IPS DF 19.7 (cell line): Measurements from ENCODE around the gene NDUFA6.
"Not testable (repeated sequence)": the region's sequence is repeated elsewhere in the genome, so short reads cannot be mapped to it uniquely, and the experiment has no call there.

Experiments
- DNase-seq: peaks from one replicate; pipeline ENCODE4 v3.0.0-alpha.2; 2013; ENCODE audit warnings: low read depth, low spot score

The NDUFA6 gene

DNA sequence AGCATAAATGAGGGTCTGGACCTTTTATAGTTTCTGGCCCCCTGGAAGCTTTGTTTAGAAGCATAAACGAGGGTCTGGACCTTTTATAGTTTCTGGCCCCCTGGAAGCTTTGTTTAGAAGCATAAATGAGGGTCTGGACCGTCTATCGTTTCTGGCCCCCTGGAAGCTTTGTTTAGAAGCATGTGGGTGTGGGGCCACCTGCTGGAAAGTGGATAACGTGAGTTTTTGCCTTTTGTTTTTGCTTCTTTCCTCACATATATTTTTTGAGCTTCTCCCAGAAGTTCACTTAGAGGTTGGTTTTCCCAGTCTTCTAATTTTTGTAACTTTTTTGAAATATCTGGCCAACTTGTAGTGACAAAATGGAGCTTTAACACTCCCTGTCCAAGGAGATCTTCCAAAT, 22.2 kb upstream of the NDUFA6 start:
- not testable (repeated sequence) for DNase-seq

DNA sequence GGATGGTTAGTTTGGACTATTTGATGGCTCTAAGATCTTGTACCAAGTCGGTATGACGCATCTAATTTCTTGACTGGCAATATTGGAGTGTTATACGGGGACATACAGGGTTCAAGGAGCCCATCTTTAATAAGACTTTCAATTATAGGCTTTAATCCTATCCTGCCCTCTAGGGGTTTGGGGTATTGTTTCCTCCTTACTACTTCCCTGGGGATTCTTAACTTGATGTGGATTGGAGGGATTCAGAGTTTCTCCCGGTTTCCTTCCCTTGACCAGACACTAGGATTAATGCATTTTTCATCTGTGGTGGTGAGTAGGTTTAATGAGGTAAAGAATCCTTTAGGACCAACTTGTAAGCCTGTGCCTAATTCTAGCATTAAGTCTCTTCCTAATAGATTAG, 21.2 kb upstream of the NDUFA6 start:
- no peak for DNase-seq

DNA sequence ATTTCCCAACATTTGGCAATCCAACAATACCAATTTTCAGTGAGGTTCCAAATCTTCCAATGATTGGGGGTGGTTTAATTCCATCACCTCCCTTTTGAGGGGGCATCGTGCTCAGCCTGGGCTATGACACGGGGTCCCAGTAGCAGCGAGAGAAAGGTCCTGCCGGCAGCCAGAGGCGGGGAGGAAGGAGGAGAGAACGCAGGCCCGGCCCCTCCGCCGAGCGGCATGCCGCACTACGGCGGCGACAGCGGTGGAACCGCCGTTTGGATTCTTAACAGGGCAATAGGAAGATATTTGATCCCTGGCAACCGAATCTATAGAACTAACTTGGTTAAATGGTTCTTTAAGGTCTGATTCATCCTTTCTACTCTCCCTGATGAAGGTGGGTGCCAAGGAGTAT, 18.3 kb upstream of the NDUFA6 start:
- DNase-seq = no peak

DNA sequence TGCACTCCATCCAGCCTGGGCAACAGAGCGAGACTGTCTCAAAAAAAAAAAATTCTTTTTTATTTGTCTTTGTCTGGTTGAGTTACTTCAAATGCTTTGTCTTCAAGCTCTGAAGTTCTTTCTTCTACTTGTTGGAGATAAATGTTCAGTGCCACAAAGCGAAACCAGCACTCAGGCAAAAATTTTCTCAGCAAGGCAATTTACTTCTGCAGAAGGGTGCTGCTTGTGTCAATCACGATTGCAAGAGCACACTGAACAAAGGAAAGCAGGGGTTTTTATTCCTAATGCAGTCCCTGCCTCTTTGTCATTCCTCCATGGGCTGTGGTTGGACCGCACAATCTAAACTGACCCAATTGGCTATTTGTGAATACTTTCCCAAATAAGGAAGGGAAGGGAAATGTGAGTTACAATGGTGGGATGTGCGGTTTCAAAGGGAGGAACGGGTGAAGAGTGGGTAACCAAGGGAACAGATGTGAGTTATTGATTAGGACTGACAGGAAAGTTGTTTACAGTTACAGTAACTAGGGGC, 13.8 kb upstream of the NDUFA6 start:
- not testable (repeated sequence) for DNase-seq

DNA sequence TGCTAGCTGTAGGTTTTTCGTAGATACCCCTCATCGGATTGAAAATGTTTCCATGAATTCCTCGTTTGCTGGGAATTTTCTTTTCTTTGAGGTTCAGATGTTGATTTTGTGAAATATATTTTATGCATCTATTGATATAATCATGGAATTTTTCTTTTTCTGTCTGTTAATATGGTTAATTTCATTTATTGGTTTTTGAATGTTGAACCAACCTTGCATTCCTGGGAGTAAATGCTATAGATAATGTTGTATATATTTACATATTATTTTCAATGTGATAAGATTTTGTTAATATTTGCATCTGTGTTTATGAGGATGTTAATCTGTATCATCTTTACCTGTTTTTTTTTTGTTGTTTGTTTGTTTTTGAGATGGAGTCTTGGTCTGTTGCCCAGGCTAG, 10.6 kb upstream of the NDUFA6 start:
- no peak for DNase-seq

DNA sequence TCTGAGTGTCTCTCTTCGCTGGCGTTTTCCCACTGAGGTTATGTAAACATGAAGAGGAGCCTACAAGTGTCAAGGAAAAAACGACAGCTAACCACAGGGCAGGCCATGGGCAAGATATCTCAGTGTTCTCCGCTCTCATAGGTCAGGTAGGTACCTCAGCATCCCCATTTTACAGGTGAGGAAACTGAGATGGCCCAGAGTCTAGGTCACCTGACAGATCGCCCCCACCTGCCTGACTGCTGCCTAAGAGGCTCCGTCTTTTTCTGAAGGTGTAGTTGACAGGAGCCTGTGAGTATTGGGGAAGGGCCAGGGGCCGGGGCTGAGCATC, 847 bp upstream of the NDUFA6 start:
- DNase-seq = no peak

DNA sequence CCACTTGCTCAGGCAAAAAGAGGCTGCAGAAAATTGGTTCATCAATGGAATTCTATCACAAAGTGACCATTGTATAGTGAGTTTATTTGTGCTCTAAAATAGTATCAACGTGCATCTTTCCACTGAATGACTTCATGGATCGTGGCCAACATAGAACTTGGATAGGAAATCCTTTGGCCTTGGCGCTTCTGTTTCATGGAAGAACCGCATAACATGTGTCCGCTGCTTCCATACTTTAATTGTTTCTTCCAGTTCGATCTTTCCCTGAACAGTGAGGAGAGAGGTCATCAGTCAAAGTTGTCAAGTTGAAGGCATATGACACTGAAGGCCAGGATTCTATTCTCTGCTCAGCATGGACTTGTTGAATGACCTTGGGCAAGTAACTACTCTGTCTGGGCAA, 4.5 kb downstream of the NDUFA6 start:
- no peak for DNase-seq

DNA sequence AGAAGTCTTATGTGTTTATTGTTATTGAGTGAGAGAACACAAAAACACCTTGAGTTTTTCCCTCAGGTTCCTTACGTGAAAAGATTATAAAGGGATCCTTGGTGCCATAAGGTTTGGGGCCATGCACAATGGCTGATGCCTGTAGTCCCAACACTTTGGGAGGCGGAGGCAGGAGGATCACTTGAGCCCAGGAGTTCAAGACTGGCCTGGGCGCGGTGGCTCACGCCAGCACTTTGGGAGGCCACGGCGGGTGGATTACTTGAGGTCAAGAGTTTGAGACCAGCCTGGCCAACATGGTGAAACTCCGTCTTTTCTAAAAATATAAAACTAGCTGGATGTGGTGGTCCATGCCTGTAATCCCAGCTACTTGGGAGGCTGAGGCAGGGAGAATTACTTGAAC, 5.7 kb downstream of the NDUFA6 start:
- DNase-seq = no peak

DNA sequence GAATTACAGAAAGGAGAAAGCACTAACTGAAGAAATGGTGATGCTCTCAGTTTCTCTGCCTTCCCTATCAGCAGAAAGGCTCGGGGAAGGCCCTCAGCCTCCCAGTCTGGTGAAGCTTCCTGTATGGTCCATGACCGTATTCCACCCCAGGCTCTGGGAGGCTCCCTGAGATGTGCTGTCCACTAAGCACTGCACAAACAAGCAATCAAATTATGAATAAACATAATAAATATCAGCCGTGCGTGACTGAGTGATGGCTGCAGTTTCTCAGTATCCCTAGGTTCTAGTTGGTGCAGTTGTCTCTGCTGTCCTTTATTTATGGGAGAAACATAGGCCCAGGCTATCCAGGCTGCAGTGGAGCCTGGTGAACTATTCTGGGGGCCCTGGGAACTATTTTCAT, 7.5 kb downstream of the NDUFA6 start:
- DNase-seq = no peak

DNA sequence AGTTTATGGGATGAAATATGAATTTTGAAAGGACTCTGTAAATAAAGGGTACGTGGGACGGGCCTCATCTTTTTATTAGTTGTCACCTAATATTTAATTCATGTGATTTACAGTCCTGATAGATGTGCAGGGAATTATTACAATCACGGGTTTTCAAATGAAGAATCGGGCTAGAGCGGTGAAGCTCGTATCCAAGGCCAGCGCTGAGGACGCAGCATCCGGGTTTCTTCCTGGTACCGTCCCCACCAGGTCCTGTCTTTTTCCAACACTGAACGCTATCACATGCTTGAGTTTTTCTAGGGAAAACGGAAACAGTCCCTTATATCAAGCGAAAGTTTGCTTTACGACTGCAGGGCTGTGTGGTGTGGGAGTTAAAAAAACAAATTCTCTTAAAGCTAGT, 10.3 kb downstream of the NDUFA6 start:
- DNase-seq = no peak

DNA sequence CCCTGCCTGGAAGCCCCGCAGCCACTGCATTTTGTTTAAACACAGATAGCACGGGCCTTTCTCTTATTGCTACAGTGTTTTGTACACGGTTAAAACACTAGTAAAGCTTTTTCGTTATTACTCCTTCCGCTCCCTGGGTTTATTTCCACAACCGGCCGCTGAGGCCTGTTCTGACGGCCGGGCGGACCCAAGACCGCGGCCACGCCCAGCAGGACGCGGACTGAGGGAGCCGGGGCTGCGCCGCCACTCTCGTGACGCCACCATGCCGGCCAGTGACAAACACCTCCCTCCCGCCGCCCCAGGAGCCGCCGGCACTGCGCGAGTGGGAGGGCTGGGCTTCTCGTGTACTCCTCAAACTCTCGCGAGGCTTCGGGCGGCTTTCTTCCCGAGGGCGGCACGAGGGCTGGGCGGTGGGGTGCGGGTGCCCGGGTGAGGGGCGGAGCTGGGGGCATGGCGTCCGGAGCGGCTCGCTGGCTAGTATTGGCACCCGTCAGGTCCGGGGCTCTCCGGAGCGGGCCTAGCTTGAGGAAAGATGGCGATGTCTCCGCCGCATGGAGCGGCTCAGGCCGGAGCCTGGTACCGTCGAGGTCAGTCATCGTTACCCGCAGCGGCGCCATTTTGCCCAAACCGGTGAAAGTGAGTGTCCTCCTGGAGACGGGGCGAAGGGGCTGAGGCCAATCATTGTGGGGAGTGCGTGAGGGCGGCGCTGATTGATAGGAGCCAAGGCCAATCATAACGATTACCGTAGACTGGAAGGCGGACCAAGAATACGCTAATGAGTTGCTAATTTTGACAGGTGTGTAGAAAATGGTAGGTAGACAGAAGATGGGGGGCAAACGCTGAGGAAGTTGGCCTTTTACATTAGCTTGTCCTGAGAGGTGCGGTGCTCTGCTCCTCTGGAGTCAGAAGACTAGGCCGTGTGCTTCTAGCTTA, 11.0 kb downstream of the NDUFA6 start, which contains the start of gene SMDT1:
SMDT1 (plus strand) TSS at position 382 of the 933 bp plus-strand sequence; CDS start at position 451, 69 bp downstream.
- peak; percentile 89 for DNase-seq

DNA sequence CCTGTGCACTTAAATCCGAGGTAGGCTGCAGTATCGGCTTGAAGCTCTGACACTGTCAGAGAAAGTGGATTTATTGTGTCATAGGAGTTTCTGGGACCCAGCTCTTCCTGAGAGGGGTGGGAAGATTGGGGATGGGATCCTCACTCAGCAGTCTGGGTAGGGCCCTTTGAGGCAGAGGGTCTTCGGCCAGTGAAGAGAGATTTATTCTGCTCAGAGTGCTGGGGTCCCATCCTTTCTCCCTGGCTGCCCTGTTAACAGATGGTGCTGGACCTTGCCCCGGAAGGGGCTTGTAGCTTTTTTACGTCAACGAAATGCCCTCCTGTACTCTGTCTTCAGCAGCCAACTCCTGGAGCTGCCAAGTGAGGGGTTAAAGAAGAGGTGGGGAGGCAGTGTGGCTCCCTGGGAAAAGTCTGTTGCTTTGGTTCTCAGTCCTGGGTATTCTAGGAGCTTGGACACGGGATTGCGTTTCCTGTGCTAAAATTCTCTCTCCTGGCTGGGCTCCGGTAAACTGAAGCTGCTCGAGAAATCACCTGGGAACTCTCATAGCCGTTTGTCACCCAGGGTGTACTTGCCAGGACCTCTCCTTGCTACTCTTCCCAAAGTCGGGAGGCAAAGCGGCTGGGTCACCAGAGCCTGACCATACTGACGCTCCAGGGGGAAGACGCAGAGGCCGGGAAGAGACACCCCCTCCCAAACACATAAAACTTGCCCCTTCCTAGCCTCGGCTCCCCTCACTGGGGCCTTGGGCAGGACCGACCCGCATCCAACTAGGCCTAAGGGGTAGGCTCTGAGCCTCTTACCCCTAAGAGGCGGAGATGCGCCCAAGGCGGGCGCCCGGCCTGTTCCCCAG, 11.9 kb downstream of the NDUFA6 start:
- DNase-seq = no peak

DNA sequence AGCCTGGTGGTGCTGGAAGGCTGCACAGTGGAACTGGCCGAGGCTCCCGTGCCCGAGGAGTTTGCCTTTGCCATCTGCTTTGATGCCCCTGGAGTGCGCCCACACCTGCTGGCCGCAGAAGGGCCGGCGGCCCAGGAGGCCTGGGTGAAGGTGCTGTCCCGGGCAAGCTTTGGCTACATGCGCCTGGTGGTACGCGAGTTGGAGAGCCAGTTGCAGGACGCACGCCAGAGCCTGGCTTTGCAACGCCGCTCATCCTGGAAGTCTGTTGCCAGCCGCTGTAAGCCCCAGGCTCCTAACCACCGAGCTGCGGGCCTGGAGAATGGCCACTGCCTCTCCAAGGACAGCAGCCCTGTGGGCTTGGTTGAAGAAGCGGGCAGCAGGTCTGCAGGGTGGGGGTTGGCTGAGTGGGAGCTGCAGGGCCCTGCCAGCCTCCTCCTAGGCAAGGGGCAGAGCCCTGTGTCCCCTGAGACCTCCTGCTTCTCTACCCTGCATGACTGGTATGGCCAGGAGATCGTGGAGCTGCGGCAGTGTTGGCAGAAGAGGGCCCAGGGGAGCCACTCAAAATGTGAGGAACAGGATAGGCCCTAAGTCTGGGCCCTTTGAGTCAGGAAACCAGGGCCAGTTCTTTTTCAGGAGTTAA, 13.0 kb downstream of the NDUFA6 start:
- DNase-seq = no peak

DNA sequence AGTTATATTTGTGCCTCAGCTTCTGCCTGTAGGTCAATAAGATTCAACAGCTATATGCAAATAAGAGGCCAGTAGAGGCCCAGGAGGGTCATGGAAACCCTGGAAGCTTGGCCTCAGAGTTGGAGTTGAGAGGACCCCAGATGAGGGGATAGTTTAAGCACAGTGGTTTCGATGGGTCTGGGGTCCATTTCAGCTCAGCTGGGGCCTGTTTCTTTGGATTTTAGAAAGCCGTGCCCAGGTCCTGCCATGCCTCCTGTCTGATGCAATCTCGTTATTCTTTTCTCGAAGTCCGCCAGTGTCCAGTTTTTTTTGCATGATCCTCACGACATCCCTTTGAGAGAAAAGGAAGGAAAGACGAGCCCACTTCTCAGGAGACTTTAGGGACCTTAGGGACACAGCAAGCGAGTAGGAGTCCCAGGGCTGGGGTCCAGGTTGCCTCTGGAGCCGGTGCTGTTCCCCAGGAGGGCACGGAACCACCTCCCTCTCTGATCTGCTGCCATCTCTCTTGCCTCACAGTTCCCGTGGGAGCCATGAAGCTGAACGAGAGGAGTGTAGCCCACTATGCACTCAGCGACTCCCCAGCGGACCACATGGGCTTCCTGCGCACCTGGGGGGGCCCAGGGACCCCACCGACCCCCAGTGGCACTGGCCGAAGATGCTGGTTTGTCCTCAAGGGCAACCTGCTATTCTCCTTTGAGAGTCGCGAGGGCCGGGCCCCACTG, 13.6 kb downstream of the NDUFA6 start:
- DNase-seq = no peak

DNA sequence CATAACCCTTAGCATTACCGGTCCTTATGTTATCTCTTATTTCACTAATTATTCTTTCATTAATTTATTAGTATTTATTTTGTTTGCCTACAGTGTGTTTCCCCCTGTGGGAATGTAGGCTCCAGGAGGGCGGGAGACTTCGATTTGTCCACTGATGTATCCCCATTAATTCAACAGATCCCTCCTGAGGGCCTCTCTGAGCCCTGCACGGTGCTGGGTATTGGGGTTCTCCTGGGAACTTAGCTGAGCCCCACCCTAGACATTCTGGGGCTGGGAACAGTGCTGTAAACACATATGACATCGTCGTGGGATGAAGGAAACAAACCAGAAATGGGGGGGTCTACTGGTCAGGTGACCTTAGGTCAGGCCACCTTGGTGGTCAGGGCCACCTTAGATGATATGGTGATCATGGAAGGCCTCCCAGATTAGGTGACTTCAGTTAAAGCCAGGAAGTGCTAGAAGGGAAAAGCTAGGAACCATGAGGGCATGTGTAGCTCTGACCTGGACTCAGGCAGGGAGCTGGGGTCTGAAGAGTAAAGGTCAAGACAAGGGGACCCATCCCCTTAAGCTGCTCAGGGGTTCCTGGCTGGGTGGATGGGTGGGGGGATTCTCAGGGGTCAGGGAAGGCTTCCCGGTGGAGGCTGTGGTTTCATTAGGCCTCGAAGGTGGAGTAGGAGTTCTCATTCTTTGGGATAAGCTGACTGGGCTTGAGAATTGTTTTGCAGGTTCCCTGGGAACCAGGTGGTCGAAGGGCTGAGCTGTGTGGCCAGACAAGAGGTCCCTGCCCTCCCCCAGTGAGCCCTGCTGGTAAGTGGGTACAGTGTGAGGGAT, 15.5 kb downstream of the NDUFA6 start:
- no peak for DNase-seq

DNA sequence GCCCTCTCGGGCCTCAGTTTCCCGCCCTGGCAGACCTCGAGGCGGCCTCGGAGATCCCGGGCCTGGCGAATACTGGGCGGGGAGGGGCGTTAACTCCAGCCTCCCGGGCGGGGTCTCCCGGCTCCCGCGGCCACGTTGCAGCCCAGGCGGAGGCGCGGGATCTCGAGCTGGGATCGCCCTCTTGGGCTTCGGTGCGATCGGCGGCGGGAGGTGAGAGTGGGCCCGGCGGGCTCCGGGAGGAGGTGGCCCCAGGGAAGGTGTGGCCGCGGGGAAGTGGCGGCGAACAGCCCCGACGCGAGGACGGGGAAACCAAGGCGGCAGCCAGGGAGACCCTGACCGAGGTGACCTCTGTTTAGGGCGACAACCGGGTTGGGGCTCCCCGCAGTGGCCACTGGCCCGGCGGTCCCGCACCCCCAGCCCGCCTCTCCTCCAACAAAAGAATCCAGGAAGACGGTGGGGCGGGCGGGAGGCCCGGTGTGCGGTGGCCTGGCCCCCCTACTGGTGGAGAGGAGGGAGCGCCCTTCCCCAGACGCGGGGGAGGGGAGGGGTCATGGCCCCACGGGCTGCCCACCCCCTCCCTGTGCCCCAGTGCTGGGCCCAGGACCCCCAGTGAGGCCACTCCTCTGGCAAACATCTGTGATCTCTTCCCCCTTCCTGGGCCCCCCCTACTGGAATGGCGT, 16.3 kb downstream of the NDUFA6 start, which contains the start of gene PHETA2:
PHETA2 (plus strand) TSS at position 117 of the 680 bp plus-strand sequence. CDS start 3,046 bp downstream, outside the sequence.
- DNase-seq = no peak

DNA sequence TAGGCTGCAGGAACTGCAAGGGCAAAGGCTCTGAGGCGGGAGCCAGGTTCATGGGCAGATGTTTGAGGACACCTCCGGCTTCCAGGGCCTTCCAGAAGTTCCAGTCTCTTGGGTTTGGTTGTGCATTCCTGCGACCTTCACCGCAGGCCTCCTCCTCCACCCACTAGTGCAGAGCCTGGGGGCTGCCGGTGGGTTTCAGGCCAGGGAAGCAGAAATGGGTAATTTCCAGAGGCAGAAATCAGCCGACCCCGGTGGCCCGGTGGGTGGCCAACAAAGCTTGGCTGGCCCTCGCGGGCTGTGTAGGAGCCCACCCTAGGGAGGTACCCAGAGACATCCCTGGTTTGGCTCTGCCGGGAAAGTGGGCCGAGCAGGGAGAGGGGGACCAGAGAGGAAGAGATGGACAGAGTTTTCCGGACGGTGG, 16.9 kb downstream of the NDUFA6 start:
- no peak for DNase-seq

DNA sequence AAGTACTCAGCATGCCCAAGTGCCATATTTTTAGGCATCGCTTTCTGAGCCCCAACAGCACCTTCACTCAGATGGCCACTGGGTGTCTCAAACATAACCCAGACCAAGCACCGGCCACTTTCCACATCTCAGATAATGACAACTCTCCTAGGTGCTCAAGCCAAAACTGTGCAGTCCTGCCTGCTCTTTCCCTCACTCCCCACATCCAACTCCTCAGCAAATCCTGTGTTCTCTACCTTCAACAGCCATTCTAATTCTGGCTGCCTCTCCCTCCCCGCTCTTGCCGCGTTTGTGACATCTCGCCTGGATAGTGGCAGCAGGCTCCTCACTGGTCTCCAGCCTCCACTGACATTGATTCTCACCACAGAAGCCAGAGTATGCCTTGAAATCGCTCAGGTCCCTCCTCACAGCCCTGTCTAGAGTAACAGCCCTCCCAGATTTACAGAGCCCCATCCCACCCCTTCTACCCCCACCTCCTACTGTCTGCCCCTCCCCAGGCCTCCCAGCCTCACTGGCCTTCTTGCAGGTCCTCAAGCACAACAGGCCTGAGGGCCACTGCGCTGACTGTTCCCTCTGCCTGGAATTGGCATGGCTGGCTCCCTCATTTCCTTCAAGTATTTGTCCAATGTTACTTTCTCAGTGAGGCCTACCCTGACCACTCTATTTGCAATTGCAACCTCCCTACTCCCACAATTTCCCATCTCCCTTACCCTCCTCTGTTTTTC, 17.8 kb downstream of the NDUFA6 start:
- no peak for DNase-seq

DNA sequence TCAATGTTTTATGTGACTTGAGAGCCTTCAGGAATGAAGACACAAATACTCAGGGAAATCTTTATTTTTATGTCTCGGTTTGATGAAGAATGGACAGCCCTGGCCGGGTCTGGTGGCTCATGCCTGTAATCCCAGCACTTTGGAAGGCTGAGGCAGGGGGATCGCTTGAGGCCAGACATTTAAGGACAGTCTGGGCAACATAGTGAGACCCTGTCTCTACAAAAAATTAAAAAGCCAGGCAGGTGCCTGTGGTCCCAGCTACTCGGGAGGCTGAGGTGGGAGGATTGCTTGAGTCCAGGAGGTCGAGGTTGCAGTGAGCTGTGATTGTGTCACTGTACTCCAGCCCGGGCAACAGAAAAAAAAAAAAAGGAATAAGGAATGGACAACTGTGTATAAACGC, 19.1 kb downstream of the NDUFA6 start:
- not testable (repeated sequence) for DNase-seq
